GM21576 (cell line): ENCODE data around the gene VPS13C.

ENCODE experiments used
- ATAC-seq: cut with Tn5 transposase; IDR thresholded peaks from one replicate; pipeline ENCODE4 v1.9.1; 2021; ENCODE audit warnings: mild to moderate bottlenecking, moderate library complexity; ENCODE audit not compliant: unreplicated experiment

Gene VPS13C

GRCh38 chr15:61871926-61872522 lies 188.2 kb downstream of the VPS13C start:
- ATAC-seq = no peak

DNA sequence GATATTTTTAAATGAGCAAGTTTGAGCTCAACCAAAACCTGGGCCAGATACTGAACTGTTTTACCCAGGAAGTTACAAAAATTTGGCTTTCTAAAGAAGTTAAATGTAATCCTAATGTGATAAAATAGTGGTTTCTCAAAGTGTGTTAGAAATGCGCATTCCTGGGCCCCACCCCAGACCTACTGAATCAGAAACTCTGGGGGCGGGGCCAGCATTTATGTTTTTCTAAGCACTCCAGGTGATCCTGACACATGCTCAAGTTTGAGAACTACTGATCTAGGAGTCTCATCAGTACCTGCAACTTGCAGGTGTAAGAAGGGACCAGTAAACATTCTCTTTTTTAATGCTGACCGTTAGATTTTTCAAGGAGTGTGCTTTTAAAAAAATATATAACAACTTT lies 190.6 kb downstream of the VPS13C start:
- no peak for ATAC-seq

DNA sequence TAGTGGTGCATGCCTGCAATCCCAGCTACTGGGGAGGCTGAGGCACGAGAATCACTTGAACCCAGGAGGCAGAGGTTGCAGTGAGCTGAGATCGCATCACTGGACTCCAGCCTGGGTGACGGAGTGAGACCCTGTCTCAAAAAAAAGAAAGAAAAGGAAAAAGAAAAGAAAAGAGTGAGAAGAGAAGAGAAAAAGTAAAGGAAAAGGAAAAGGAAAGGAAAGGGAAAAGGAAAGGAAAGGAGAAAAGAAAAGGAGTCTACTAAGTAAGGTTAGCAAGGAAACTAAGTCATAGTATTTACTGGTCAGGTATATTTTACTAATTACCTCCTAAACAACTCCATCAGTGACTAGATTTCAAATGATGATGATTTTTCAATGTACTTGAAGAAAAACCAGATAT lies 198.3 kb downstream of the VPS13C start:
- ATAC-seq = no peak

DNA sequence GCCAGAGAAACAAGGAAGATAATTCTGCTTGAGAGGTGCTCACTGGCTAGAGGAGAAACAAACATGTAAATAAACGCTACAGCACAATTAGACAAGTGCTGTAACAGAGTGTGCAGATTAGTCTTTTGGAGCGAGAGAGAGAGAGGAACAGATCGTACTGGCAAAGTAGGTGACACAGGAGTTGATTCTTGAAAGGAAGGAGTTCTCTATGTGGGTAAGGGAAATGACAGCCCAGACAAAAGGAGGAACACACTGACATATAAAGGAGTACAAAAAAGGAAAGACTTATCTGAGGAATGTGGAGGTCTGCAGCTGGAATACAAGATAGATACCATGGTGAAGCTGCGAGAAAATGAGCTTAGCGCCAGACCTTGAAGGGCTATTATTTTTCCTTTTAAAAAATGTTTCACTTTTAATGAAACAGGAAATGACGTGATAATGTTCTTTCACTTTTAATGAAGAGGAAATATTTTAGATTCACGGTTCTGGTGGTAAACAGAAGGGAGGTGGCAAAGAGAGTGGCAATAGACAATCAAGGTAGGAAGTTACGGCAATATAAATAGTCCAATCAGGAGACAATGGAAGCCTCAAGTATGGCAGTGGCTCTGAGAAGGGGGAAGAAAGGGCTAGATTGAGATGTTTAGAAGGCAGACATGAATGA lies 202.9 kb downstream of the VPS13C start:
- no peak for ATAC-seq

GRCh38 chr15:61856295-61856694 lies 204.0 kb downstream of the VPS13C start:
- ATAC-seq = no peak

DNA sequence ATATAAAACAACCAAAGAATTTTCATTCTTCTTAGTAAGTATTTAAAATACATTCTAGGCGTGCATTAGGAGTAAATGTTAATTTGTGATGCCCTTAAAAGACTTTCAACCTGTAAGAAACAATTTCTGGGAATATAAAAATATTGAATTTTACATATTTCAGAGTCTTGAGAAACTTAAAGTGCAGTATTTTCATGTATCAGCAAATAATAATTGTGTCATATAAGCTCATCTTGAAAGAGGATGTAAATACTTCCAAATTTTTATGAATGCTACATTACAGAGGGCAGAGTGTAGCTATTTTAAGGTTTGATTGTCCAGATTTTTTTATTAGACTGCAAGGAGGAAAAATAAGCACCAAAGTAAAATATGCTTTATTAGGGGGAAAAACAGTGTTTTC lies 207.1 kb downstream of the VPS13C start:
- ATAC-seq = no peak

DNA sequence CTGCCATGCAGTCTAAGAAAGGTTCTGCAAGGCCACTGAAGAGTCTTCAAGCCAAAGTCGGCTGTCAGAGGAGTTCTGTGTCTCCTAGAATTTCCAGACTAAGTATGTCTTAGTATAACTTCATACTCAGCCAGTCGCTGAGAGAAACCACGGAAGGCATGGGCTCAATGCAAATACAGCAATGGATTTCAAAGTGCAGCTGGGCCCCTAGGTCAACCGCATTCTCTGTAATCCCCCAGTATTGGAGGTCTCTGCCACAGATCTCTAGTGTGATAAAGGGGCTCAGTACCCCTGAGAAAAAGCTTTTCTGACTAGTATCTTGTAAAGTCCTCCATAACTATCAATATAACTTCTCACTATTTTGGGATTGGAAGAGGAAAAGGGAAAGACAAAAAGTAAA lies 208.3 kb downstream of the VPS13C start:
- ATAC-seq = no peak

DNA sequence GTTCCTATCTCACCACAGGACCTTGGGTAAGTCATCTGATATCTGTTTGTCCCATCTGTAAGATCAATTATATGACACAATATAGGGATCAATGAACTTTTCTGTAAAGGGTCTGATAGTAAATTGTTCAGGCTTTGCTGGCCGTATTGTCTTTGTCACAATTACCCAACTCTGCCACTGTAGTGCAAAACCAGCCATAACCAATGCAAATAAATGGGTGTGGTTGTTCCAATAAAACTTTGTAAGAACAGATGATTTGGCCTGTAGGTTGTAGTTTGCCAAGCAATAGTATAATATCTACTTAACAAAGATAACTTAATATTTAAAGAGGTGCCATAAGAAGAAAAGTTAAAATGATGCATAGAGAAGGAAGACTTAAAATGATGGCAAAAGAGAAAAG lies 210.8 kb downstream of the VPS13C start:
- ATAC-seq = no peak

- ATAC-seq = no peak
Observed at GRCh38 chr15:61841466-61841865, 218.8 kb downstream of the VPS13C start.

- ATAC-seq = no peak
Observed at GRCh38 chr15:61840090-61840489, 220.2 kb downstream of the VPS13C start.

DNA sequence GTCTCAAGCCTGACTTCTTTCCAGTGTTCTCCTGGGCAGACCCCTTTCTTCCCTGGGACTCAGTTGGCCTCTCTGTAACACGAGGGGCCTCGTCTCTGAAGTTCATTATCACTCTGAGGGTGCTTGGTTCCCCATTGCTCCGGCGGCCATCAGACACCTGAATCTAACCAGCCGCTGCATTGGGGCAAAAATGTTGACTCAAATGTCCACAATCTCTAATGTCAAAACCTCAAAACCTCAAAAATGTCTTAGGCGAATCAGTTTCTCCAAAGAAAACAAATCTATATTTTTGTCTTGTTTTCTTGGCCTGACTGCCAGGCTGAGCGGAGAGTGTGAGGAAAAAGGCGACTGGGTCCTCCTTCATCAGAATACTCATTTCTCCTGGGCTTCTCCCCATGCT lies 220.7 kb downstream of the VPS13C start:
- ATAC-seq = no peak

GRCh38 chr15:61835496-61836106 lies 224.6 kb downstream of the VPS13C start:
- ATAC-seq = no peak

DNA sequence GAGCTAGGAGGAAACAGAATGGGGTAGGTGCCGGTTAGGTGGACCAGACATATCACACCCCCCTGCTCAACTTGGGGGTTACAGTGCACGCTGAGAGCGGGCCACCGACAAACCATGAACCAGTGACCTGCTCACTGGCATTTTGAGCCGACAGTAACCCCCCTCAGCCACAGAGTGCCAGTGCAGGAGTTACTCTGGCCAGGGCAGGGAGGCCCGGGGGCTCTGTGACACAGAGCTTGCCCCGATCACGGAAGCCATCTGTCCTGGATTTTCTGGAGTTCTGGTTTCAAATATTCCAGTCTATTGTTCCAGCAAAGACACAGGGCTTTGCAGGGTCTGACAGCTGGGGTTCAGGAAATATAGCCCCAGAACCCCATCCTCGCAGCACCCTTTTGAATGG lies 225.2 kb downstream of the VPS13C start:
- no peak for ATAC-seq

DNA sequence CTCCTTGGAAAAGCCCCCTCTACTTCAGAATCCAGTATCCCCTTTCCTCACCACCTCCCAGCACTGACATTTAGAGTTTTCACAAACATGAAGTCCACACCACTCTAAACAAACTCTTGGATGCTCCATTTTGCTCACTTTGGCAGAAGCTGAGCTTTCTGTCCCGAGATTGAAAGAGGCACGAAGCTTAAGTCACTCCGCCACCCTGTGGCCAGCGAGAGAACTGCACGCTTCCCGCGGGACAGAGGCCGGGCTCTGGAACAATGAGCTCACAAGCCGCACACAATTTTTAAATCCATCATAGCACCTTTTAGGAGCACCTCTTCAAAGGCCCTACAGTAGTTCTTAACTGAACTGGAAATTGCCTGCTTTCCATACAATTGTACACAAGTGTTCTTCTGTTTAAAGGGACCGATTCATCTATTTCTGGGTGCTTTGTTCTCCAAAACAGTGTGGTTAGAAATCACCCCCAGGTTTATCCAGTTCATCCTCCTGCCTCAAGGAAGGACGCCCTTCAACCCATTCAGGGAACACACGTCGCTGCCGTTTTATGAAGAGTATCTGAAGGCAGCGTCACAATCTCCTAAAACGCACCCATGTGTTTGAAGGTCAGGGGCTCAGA lies 226.1 kb downstream of the VPS13C start:
- no peak for ATAC-seq

- ATAC-seq = no peak
Observed at GRCh38 chr15:61832223-61832622, 228.0 kb downstream of the VPS13C start.

- no peak for ATAC-seq
Observed at GRCh38 chr15:61831505-61831921, 228.7 kb downstream of the VPS13C start.

DNA sequence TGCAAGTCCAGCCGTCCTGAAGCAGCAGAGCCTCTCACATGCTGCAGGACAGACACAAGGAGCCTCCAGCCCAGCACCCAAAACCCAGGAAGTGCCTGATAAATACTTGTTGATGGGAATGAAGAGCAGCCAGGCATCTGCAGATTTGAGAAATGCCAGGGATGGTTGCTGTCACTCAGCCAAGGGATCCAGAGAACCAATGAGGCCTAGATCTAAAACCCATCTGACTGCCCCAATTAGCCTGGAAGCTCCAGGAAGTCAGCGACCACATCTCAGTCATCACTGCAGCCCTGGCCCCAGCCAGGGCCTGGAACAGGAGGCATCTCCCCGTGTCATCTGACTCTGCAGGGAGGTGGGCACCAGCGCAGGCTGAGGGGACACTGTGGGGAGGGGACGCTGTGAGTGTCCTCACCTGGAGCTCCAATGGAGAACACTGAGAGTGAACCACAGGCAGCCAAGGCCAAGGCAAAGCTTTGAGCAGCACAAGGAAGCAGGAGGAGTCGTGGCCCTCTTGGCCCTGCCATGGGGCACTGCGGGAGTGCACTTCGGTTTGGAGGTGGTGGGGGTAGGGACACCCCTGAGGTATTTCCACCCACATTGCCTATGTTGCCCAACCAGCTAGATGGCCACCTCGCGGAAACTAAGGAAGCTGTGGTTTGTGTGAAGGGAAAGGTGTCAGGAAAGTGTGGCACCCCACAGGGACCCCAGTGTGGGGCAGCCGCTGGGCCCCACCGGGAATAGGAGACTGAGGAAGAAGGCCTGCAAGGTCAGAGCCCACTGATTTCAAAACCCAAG lies 229.5 kb downstream of the VPS13C start:
- ATAC-seq = no peak

DNA sequence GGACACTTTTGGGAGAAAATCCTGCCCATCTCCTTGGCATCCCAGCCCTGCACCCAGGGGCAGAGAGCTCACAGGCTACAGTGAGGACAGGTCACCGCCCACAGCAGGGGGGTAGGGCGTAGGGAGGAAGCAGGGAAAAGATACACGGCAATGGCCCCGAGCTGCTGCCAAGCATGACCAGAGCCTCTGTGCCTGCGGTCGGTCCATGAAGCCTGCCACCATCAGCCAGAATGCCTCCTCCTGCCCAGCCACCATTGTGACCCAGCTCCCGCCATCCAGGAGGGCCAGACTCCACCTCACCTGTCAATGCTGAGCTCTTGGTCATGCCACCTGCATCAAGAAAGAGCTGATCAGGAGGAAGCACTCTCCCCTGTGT lies 230.7 kb downstream of the VPS13C start:
- ATAC-seq = no peak

GRCh38 chr15:61828860-61829513 lies 231.3 kb downstream of the VPS13C start:
- ATAC-seq = no peak

DNA sequence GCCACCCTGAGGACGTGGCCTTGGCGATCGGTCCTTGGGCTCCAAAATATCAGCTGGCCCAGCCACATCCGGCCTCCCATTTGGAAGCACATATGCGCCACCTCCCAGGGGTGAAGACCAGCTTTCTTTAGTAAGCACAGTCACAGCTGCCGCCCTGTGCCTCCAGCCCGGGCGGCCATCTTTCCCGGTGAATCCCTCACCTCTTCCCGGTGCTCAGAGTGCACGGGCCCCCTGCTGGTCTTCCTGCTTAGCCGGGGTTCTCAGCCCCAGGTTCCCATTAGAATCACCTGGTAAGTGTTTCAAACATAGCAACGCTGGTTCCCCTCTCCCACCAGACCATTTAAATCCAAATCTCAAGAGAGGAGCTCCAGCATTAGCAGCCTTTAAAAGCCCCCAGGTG lies 232.2 kb downstream of the VPS13C start:
- ATAC-seq = no peak

GRCh38 chr15:61827131-61827530 lies 233.1 kb downstream of the VPS13C start:
- ATAC-seq = no peak
